ENCODE results near the gene FASN.

FASN gene

GRCh38 chr17:82056729-82057621 lies 41.1 kb downstream of the FASN start:
- no peak for DNase-seq (ENCODE audit: low read depth in 3 of 3)

- no peak for DNase-seq (ENCODE audit: low read depth in 3 of 3)
These were observed 41.9 kb downstream of the FASN start for GRCh38 chr17:82055965-82056728.

GRCh38 chr17:82055023-82055964 lies 42.7 kb downstream of the FASN start:
- DNase-seq (ENCODE audit: low read depth in 3 of 3): no peak

GRCh38 chr17:82054351-82055022 lies 43.5 kb downstream of the FASN start:
- DNase-seq (ENCODE audit: low read depth in 3 of 3): no peak

GRCh38 chr17:82053556-82054263 lies 44.3 kb downstream of the FASN start:
- DNase-seq (ENCODE audit: low read depth in 3 of 3): no peak

- DNase-seq (ENCODE audit: low read depth in 3 of 3): no peak
These were observed 44.9 kb downstream of the FASN start for GRCh38 chr17:82053130-82053529.

- no peak for DNase-seq (ENCODE audit: low read depth in 3 of 3)
These were observed 45.4 kb downstream of the FASN start for GRCh38 chr17:82052638-82053059.

- DNase-seq (ENCODE audit: low read depth in 3 of 3): peak; percentile 66 to 77 (median 73)
These were observed 46.0 kb downstream of the FASN start, which contains the start of the genes GPS1 and RFNG for GRCh38 chr17:82051776-82052637. Gene GPS1 (plus strand): TSS chr17:82051898. CDS start chr17:82051932, 34 bp downstream. Gene RFNG (minus strand): TSS chr17:82051811. CDS start chr17:82051766, 45 bp downstream.

- DNase-seq (ENCODE audit: low read depth in 3 of 3): no peak
These were observed 47.0 kb downstream of the FASN start for GRCh38 chr17:82050761-82051641.

GRCh38 chr17:82050152-82050760 lies 47.8 kb downstream of the FASN start:
- no peak for DNase-seq (ENCODE audit: low read depth in 3 of 3)

GRCh38 chr17:82049521-82049971 lies 48.5 kb downstream of the FASN start:
- DNase-seq (ENCODE audit: low read depth in 3 of 3): no peak

GRCh38 chr17:82049106-82049505 lies 48.9 kb downstream of the FASN start:
- no peak for DNase-seq (ENCODE audit: low read depth in 3 of 3)

GRCh38 chr17:82048571-82048971 lies 49.5 kb downstream of the FASN start:
- DNase-seq (ENCODE audit: low read depth in 3 of 3): no peak

- DNase-seq (ENCODE audit: low read depth in 3 of 3): no peak
These were observed 50.0 kb downstream of the FASN start for GRCh38 chr17:82047914-82048570.

- no peak for DNase-seq (ENCODE audit: low read depth in 3 of 3)
These were observed 50.7 kb downstream of the FASN start for GRCh38 chr17:82047379-82047778.

- no peak for DNase-seq (ENCODE audit: low read depth in 3 of 3)
These were observed 51.1 kb downstream of the FASN start for GRCh38 chr17:82046903-82047302.

GRCh38 chr17:82045936-82046484 lies 52.0 kb downstream of the FASN start:
- no peak for DNase-seq (ENCODE audit: low read depth in 3 of 3)

Data from stimulated activated CD4-positive, alpha-beta T cell treated with anti-CD3 and anti-CD28 coated beads, TNF-alpha, amount 100 ng/mL, for 4 hours (primary cell).